ENCODE measurements around the gene CELA3A.

The CELA3A gene

DNA sequence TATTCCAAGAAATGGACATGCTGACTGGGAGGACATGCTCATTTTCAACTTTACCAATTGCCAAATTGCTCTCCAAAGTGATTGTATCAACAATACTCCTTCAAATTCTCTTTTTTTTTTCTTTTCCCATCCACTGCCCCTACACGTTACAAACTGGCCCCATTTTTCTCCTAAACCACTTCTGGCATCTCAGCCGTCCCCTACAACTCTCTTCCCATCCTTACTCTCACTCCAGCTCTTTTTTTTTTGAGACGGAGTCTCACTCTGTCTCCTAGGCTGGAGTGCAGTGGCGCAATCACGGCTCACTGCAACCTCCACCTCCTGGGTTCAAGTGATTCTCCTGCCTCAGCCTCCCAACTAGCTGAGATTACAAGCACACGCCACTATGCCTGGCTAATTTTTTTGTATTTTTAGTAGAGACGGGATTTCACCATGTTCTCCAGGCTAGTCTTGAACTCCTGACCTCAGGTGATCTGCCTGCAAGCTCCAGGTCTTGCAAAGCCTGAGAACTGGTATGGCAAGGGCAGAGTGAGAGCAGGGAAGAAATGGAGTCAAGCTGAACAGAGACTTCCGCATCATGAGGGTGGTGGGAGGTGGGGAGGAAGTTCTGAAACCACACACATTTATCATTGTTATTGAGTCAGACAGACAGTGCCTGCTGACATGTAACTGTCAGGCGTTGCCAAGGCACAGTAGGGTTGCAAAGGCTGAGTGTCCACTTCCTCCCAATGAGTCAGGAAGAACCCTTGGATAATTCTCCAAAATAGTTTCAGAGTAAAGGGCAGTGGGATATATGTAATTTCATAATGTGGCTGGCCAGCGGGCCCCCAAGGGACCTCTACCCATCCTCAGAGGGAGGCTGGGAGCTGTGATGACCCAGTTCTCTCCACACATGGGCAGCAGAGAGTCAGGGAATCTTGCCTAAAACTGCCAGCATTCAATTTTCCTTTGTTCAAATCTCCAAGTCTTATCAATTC lies 17.4 kb downstream of the CELA3A start:
- Histone ChIP-seq H3K36me3 (ENCODE audit: low read length) (no peaks in the 10 kb centered on the region), H3K4me3 (ENCODE audit: insufficient read depth, low read length, poor library complexity, severe bottlenecking) (no peak overlapping the region), H3K79me2 (ENCODE audit: insufficient read depth, low read length) (no peaks in the 10 kb centered on the region), H3K9me3 (ENCODE audit: insufficient read depth, low read length) (no peaks in the 10 kb centered on the region), H3K9ac (ENCODE audit: low read length) (no peak overlapping the region), H3K4me2 (ENCODE audit: low read depth, low read length, poor library complexity, severe bottlenecking) (no peak overlapping the region), H3F3A (ENCODE audit: insufficient read depth) (no peaks in the 10 kb centered on the region), H3K27me3 (ENCODE audit: low read length) (no peaks in the 10 kb centered on the region), H2AFZ (ENCODE audit: low read depth, low read length, severe bottlenecking) (no peak overlapping the region), H3K27ac (ENCODE audit: low read depth, low read length) (no peak overlapping the region), H4K20me1 (ENCODE audit: low read depth, low read length) (no peaks in the 10 kb centered on the region), H3K9me2 (replicated peaks; ENCODE audit: insufficient read depth, low read length) (no peaks in the 10 kb centered on the region)
- TF ChIP-seq CTCF (IDR thresholded peaks at IDR 0.05; ENCODE audit: insufficient read depth, low read length, poor library complexity, severe bottlenecking) (no peak), EZH2phosphoT487 (conservative IDR thresholded peaks at IDR 0.05; ENCODE audit: low read length) (no peak)

GRCh38 chr1:22021061-22021460 lies 19.6 kb downstream of the CELA3A start:
- no peak overlapping the region for H3K4me2 ChIP-seq (ENCODE audit: low read depth, low read length, poor library complexity, severe bottlenecking)
- H3K27me3 ChIP-seq (ENCODE audit: low read length): no peaks in the 10 kb centered on the region
- no peaks in the 10 kb centered on the region for H3K36me3 ChIP-seq (ENCODE audit: low read length)
- H3K9me3 ChIP-seq (ENCODE audit: insufficient read depth, low read length): no peaks in the 10 kb centered on the region
- no peaks in the 10 kb centered on the region for H4K20me1 ChIP-seq (ENCODE audit: low read depth, low read length)
- H3K9me2 ChIP-seq (replicated peaks; ENCODE audit: insufficient read depth, low read length): no peaks in the 10 kb centered on the region
- H3K9ac ChIP-seq (ENCODE audit: low read length): no peak overlapping the region
- no peak overlapping the region for H2AFZ ChIP-seq (ENCODE audit: low read depth, low read length, severe bottlenecking)
- H3F3A ChIP-seq (ENCODE audit: insufficient read depth): no peaks in the 10 kb centered on the region
- H3K4me3 ChIP-seq (ENCODE audit: insufficient read depth, low read length, poor library complexity, severe bottlenecking): no peak overlapping the region
- no peak overlapping the region for H3K27ac ChIP-seq (ENCODE audit: low read depth, low read length)
- TF ChIP-seq EZH2phosphoT487 (conservative IDR thresholded peaks at IDR 0.05; ENCODE audit: low read length): no peak
- TF ChIP-seq CTCF (IDR thresholded peaks at IDR 0.05; ENCODE audit: insufficient read depth, low read length, poor library complexity, severe bottlenecking): no peak
- H3K79me2 ChIP-seq (ENCODE audit: insufficient read depth, low read length): peaks cover 3% of the 10 kb centered on the region; the same call in 1 of the 2 replicates

GRCh38 chr1:22024485-22025367 lies 23.3 kb downstream of the CELA3A start:
- TF ChIP-seq CTCF (IDR thresholded peaks at IDR 0.05; ENCODE audit: insufficient read depth, low read length, poor library complexity, severe bottlenecking): no peak
- no peak for TF ChIP-seq EZH2phosphoT487 (conservative IDR thresholded peaks at IDR 0.05; ENCODE audit: low read length)
- peak overlapping the region; percentile 89 for H3K9ac ChIP-seq (ENCODE audit: low read length)
- H3K4me3 ChIP-seq (ENCODE audit: insufficient read depth, low read length, poor library complexity, severe bottlenecking): peak overlapping the region; percentile 75
- no peaks in the 10 kb centered on the region for H3K9me3 ChIP-seq (ENCODE audit: insufficient read depth, low read length)
- peaks cover 9% of the 10 kb centered on the region; the same call in 1 of the 2 replicates for H3K79me2 ChIP-seq (ENCODE audit: insufficient read depth, low read length)
- no peaks in the 10 kb centered on the region for H3F3A ChIP-seq (ENCODE audit: insufficient read depth)
- no peaks in the 10 kb centered on the region for H3K36me3 ChIP-seq (ENCODE audit: low read length)
- no peaks in the 10 kb centered on the region for H3K9me2 ChIP-seq (replicated peaks; ENCODE audit: insufficient read depth, low read length)
- H2AFZ ChIP-seq (ENCODE audit: low read depth, low read length, severe bottlenecking): peak overlapping the region; percentile 93
- H3K27me3 ChIP-seq (ENCODE audit: low read length): no peaks in the 10 kb centered on the region
- H3K4me2 ChIP-seq (ENCODE audit: low read depth, low read length, poor library complexity, severe bottlenecking): peak overlapping the region; percentile 62
- no peaks in the 10 kb centered on the region for H4K20me1 ChIP-seq (ENCODE audit: low read depth, low read length)
- H3K27ac ChIP-seq (ENCODE audit: low read depth, low read length): no peak overlapping the region
